CD4-positive, alpha-beta T cell treated with Interleukin-4 for 4 hours (primary cell): ENCODE results near the gene OSBPL6.

Experiments
- DNase-seq: peaks from one replicate; pipeline ENCODE4 v3.0.0-alpha.2; 2020

The OSBPL6 gene

DNA sequence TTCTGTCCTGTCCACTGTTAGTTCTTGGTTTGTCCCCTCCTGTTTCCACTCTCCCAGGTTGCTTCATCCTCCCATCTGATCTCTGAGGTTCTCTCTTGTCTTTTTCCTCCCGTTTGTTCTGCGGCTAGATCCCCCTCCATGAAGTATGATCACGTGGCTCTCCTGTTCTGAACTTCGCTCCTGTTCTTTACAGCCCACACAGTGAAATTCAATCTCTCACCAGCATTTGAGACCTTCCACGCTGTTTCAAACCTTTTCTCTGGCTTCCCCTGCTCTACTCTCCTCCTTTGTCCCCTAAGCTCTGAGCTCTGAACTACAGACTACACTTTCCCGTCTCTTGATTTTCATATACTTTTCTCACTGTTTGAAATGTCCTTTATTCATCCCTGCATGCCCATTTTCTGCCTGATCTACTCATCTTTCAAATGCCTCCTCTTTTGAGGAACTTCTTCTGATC is 83.5 kb downstream of the OSBPL6 start:
- no peak for DNase-seq

DNA sequence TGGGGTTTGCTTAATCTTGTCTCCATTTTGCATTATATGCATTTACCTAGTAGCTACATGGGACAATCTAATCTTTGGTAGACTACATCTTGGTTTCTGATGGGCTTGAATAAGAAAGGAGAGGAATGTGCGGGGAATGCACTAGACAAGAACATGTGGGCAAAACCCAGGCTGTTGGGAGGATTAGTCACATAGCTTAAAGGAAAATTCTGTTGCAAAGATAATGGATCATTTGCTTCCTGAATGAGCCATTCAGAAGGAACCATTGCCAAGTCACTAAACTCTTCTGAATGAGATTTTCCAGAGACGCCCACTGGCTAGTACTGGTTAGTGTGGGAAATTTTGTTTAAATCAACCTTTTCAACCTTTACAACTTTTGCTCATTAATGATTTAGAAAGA is 84.8 kb downstream of the OSBPL6 start:
- no peak for DNase-seq

GRCh38 chr2:178279636-178280035 is 85.3 kb downstream of the OSBPL6 start:
- no peak for DNase-seq

- DNase-seq, result peak; percentile 50
Measured at GRCh38 chr2:178280244-178280852, 86.0 kb downstream of the OSBPL6 start.

DNA sequence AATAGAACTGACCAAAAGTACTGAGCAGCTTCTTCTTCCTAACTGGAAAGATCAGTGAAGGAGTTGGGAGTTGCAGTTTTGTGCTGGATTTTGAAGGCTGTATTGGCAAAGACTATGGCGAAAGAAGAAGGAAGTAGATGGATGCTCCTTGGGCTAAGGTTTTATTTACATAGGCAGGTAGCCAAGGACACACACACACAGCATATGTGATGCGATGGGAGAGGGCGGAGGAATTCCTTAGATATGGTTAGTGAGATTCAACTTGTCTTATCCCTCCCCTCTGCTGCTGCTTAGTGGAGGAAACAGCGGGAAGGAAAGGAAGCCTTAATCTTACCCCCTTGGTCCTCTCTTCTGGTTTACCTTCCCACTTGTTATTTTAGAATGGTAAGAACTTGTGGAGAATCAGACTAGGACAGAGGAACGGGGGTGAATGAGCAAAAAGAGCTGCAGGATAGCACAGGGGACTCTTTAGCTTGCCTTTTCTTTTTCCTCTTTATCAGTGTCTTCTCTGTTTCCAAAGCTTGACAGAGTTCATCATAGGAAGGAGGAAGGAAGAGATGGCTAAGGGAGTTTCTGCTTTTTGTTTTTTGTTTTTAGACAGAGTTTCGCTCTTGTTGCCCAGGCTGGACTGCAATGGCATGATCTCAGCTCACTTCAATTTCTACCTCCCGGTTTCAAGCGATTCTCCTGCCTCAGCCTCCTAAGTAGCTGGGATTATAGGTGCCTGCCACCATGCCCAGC is 87.9 kb downstream of the OSBPL6 start:
- no peak for DNase-seq

DNA sequence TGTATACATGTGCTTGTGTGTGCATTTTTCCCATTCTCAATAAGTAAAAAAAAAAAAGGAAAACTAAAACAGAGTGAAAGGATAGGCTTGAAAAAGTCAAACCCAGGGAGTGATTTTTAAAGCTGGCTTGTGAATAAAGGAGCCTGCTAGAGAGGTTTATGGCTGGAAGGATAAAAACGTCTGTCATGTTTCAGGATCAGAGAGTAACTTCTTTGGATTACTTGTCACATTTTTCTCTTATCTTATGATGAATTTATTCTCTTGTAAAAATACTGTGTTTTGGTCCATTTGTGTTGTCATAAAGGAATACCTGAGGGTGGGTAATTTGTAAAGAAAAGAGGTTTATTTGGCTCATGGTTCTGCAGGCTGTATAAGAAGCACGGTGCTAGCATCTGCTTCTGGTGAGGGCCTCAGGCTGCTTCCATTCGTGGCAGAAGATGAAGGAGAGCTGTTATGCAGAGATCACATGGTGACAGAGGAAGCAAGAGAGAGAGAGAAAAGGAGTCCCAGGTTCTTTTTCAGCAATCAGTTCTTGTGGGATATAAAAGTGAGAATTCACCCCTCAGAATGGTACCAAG is 89.1 kb downstream of the OSBPL6 start:
- DNase-seq, result no peak

DNA sequence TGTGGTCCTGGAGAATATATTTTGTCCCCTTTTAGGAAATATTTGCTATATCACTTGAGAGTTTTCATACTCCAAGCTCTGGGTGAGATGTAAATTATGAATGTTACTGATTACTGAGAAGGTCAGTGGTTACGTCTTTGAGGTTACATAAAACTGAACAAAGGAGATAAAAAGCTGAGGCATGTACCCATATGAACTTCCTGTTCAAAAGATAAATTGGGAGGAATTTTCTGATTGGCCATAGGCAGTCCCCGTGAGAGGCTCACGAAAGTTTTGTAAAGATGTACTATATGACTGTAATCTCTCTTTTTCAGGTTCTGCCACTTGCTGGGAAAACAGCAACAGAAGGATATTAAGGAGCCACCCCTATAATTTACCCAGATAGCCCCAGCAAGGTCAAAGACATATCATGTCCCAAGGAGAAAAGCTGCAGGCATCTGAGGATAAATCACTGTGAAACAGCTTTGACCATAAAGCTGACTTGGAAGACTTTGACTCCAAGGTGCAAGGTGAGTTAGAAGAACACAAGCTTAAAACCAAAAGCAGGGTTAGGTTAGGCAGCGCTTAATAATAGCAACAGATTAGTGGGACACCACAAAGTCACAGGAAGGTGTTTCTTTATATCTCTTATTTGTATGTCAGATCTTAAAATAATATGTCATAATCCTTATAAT is 90.4 kb downstream of the OSBPL6 start:
- DNase-seq, result no peak

DNA sequence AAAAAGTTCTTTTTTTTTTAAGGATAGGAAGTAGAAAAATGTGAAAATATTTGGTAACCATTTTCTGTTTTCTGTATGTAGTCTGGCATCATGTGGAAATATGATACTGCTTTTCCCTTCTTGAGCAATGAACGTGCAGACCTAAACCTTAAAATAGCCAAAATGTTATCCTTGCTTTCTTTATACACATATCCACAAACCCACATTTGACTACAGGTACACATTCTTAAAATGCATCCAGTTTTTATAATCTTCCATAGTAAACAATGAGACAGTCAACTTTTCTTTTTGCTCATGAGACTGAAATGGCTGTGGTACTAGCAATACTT is 90.9 kb downstream of the OSBPL6 start:
- DNase-seq, result no peak

- DNase-seq, result no peak
Measured at GRCh38 chr2:178286636-178287035, 92.3 kb downstream of the OSBPL6 start.

DNA sequence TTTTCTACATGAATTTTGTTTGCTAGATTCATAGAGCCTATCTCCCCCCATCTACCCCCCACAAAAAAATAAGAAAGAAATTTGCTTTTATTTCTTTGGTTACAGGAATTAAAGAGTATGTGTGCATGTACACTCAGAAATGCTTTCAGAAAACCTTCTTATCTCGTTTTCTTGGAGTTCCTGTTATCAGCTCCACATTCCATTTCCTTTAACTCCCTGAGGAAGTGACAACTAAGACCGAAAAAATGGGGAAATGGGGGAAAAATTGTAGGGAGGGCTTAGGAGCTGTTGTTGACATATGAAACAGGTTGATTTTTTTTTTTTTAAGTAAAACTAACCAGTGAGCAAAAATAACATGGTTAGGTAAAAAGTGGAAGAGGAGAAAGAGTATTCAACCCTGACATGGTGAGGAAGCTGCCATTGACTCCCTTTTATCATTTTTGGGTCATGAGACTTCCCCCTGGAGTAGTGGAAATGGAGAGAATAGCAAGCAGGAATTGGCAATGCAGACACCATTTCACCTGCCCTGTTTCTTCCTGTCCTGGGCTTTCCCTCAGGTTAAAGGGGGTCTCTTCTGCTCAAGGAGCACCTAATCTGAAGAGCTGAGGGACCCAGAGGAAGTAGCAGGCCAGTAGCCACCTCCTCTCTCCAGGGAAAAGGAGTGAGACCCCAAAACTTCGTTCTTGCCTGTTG is 93.5 kb downstream of the OSBPL6 start:
- DNase-seq, result no peak

DNA sequence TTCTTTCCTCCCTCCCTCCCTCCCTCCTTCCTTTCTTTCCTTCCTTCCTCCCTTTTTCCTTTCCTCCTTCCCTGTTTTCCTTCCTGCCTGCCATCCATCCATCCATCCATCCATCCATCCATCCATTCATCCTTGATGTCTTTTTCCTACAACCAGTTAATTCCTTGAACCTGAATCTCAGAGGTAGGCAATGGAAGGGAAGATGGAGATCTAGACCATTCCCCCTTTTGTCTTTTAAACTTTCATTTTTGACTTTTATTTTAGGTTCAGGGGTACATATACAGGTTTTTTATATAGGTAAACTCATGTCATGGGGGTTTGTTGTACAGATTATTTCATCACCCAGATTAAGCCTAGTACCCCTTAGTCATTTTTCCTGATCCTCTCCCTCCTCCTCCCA is 97.4 kb downstream of the OSBPL6 start:
- no peak for DNase-seq

DNA sequence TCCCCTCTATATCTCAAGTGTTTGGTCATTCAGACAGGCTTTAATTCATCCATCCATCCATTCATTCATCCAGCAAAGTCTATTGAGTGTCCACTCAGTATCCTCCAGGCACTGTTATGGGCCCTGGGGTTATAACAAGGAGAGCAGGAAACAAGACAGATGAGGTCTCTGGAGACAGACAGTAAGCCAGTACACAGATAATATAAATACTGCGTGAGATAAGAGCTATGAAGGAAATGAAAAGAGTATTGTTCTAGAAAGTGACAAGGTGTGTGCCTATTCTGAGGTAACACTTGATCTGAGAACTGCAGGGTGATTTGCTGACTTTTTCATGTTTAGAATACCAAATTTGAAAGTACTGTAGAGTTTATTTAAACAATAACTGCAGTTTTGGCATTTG is 98.3 kb downstream of the OSBPL6 start:
- DNase-seq, result no peak

GRCh38 chr2:178295115-178295514 is 100.8 kb downstream of the OSBPL6 start:
- DNase-seq, result no peak

- no peak for DNase-seq
Measured at GRCh38 chr2:178295906-178296305, 101.6 kb downstream of the OSBPL6 start.

GRCh38 chr2:178296394-178297090 is 102.2 kb downstream of the OSBPL6 start:
- no peak for DNase-seq

- no peak for DNase-seq
Measured at GRCh38 chr2:178297091-178297411, 102.7 kb downstream of the OSBPL6 start.

DNA sequence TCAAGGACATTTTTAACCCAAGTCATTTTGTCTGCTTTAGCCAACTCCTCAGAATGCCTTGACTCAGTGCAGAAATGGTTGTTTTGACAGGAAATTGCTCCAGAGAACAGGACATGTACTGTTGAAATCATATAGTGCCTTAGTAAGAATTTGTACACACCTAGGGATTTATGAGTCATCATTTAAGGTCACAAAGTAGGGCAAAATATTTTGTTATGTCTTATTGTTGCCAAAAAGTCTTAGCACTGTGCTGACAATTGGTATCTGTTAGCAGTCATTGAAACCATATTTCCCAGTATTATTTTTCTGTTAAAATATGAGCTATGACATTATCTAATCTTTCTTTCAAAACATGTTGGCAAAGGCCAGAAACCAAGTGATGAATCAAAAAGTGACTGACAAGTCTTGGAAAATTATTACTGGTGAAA is 104.5 kb downstream of the OSBPL6 start:
- DNase-seq, result no peak

- no peak for DNase-seq
Measured at GRCh38 chr2:178301649-178302238, 107.4 kb downstream of the OSBPL6 start.

DNA sequence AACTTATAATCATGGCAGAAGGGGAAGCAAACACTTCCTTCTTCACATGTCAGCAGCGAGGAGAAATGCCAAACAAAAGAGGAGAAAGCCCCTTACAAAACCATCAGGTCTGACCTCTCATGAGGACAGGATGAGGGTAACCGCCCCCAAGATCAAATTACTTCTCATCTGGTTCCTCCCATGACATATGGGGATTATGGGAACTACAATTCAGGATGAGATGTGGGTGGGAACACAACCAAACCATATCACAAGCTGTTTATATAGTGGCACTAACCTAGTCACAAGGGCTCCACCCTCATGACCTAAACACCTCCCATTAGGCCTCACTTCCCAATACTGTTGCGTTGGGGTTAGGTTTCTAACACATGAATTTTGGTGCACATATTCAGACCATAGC is 110.0 kb downstream of the OSBPL6 start:
- DNase-seq, result no peak

- DNase-seq, result peak; percentile 25
Measured at GRCh38 chr2:178306352-178307073, 112.2 kb downstream of the OSBPL6 start.

GRCh38 chr2:178307650-178308049 is 113.3 kb downstream of the OSBPL6 start:
- DNase-seq, result no peak

DNA sequence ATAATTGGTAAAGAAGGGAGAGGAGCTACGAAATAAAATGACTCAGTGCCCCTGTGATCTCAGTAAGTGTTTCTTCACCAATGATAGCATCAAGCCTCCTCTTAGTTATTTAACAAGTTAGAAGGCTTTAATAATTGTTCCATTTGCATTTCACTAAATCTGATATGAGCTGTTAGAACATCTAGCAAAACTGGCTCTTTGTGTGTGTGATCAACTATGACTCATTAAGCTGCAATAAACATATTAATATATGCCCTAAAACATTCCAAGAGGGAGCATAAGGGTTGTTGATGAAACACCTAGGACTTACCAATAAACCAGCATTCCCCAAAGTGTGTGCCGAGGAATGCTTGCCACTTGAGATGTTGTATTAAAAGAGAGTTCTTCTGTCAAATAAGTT is 115.2 kb downstream of the OSBPL6 start:
- DNase-seq, result no peak
